OCI-LY7 (cell line): ENCODE results near the gene PLA2G2A. TPM values are rescaled to one million over a fixed set of nuclear protein-coding genes. Genes with fewer than 3 reads are reported as not detected.

Experiments used
- BruUV-seq: library from RNA; stranded (reverse); fragments of 400-500 nt; replicated peaks from 2 replicates; lab custom pipeline; 2021; lab: Mats Ljungman, UMichigan
- CTCF ChIA-PET: fragments of 300-600 bp; sonication (Branson Sonifier 250); formaldehyde crosslinking; loops from one replicate; lab custom pipeline; 2022; ENCODE audit warnings: antibody characterized with exemption; ENCODE audit not compliant: unreplicated experiment; lab: Charles Lee
- POLR2A ChIA-PET: fragments of 300-600 bp; sonication (Branson Sonifier 250); formaldehyde crosslinking; loops from one replicate; lab custom pipeline; 2022; ENCODE audit warnings: antibody characterized with exemption; lab: Charles Lee
- DNase-seq: peaks from one replicate; pipeline ENCODE4 v3.0.0-alpha.2; 2015; ENCODE audit warnings: low spot score
- H2AFZ ChIP-seq: fragments of 200-600 bp; sonication (generic), shearing (Covaris generic); 2 replicates; pipeline ENCODE4 v1.6.1; 2014; ENCODE audit warnings: mild to moderate bottlenecking, antibody characterized with exemption, low read length, moderate library complexity
- H3K27ac ChIP-seq: fragments of 200-600 bp; sonication (generic); 2 replicates; pipeline ENCODE4 v1.5.1; 2014; ENCODE audit warnings: mixed run types, low read depth, mild to moderate bottlenecking, moderate library complexity, low read length, inconsistent platforms; ENCODE audit not compliant: poor library complexity, severe bottlenecking
- H3K36me3 ChIP-seq: fragments of 200-600 bp; sonication (generic); 2 replicates; pipeline ENCODE4 v1.6.1; 2014; ENCODE audit warnings: mild to moderate bottlenecking, antibody characterized with exemption, low read length, moderate library complexity, mixed read lengths; ENCODE audit not compliant: insufficient read depth
- H3K4me1 ChIP-seq: fragments of 200-600 bp; sonication (generic); 2 replicates; pipeline ENCODE4 v1.5.1; 2014; ENCODE audit warnings: mild to moderate bottlenecking, low read length; ENCODE audit not compliant: insufficient read depth, poor library complexity, severe bottlenecking
- H3K4me2 ChIP-seq: fragments of 200-600 bp; sonication (generic); 2 replicates; pipeline ENCODE4 v1.6.1; 2014; ENCODE audit warnings: mild to moderate bottlenecking, low read length
- H3K4me3 ChIP-seq: fragments of 200-600 bp; sonication (generic); 2 replicates; pipeline ENCODE4 v1.5.1; 2014; ENCODE audit warnings: mild to moderate bottlenecking, low read depth, low read length; ENCODE audit not compliant: poor library complexity, severe bottlenecking
- H3K79me2 ChIP-seq: fragments of 200-600 bp; sonication (generic); 2 replicates; pipeline ENCODE4 v1.6.1; 2016; ENCODE audit warnings: low read depth, mild to moderate bottlenecking, low read length, moderate library complexity, mixed read lengths; ENCODE audit not compliant: insufficient read depth
- H3K9me2 ChIP-seq: fragments of 200-600 bp; sonication (generic); 2 replicates; pipeline ENCODE4 v1.6.1; 2016; ENCODE audit warnings: mild to moderate bottlenecking, low read length, mixed read lengths; ENCODE audit not compliant: insufficient read depth
- H3K9me3 ChIP-seq: fragments of 200-600 bp; sonication (generic); 2 replicates; pipeline ENCODE4 v1.6.1; 2014; ENCODE audit warnings: mild to moderate bottlenecking, mixed run types, low read length, mixed read lengths
- H4K20me1 ChIP-seq: fragments of 200-600 bp; sonication (generic); 2 replicates; pipeline ENCODE4 v1.6.1; 2014; ENCODE audit warnings: mild to moderate bottlenecking, antibody characterized with exemption, low read length, moderate library complexity, mixed read lengths; ENCODE audit not compliant: insufficient read depth
- CTCF ChIP-seq: fragments of 200-600 bp; sonication (generic); conservative IDR thresholded peaks from 2 replicates; pipeline ENCODE4 v1.5.1; 2014; ENCODE audit warnings: mild to moderate bottlenecking, antibody characterized with exemption, low read length, moderate library complexity, mixed read lengths
- EZH2phosphoT487 ChIP-seq: fragments of 200-600 bp; sonication (generic); IDR thresholded peaks from 2 replicates; pipeline ENCODE4 v1.6.1; 2018; ENCODE audit warnings: low read depth, borderline replicate concordance, mild to moderate bottlenecking, mixed run types, antibody characterized with exemption, low read length, moderate library complexity, mixed read lengths
- intact Hi-C: fragments of 100-400 bp; cut with micrococcal nuclease; formaldehyde crosslinking; loops from one replicate; pipeline ENCODE4 v1.10.0; 2022; ENCODE audit not compliant: unreplicated experiment
- total RNA-seq, 2 experiments: library from RNA; depleted of rRNA in 1 of 2; stranded (reverse); fragments of >200 nt in 1 of 2; shearing (Covaris generic) in 1 of 2; gene quantifications; 2 replicates each; pipeline ENCODE4 v1.2.3, GENCODE V29; 2014 to 2022

The PLA2G2A gene
- total RNA-seq, 2 experiments from 2014 or later, result not detected

- no peaks in the 10 kb centered on the region for H3K79me2 ChIP-seq
- ChIA-PET POLR2A (no interaction called here), CTCF (no interaction called here)
- H3K4me2 ChIP-seq, result no peak overlapping the region
- intact Hi-C loops, result no loop called here
- TF ChIP-seq EZH2phosphoT487, result no peak
- TF ChIP-seq CTCF, result no peak
- H2AFZ ChIP-seq, result no peak overlapping the region
- no peaks in the 10 kb centered on the region for H3K9me2 ChIP-seq
- DNase-seq, result no peak
- no peak overlapping the region for H3K27ac ChIP-seq
- H3K36me3 ChIP-seq, result no peaks in the 10 kb centered on the region
- no peaks in the 10 kb centered on the region for H3K4me1 ChIP-seq
- no TSS peak for BruUV-seq
- H3K9me3 ChIP-seq, result no peaks in the 10 kb centered on the region
- H4K20me1 ChIP-seq, result no peaks in the 10 kb centered on the region
- no peak overlapping the region for H3K4me3 ChIP-seq
Observed at GRCh38 chr1:19945914-19946313, 33.5 kb downstream of the PLA2G2A start.

GRCh38 chr1:19942657-19943056 is 36.8 kb downstream of the PLA2G2A start:
- no peaks in the 10 kb centered on the region for H4K20me1 ChIP-seq
- no peaks in the 10 kb centered on the region for H3K9me2 ChIP-seq
- DNase-seq, result no peak
- no peak for TF ChIP-seq CTCF
- no peak for TF ChIP-seq EZH2phosphoT487
- ChIA-PET POLR2A (no interaction called here), CTCF (no interaction called here)
- H3K4me1 ChIP-seq, result no peaks in the 10 kb centered on the region
- no TSS peak for BruUV-seq
- intact Hi-C loops, result no loop called here
- H3K4me2 ChIP-seq, result no peak overlapping the region
- H3K27ac ChIP-seq, result no peak overlapping the region
- no peak overlapping the region for H3K4me3 ChIP-seq
- no peaks in the 10 kb centered on the region for H3K36me3 ChIP-seq
- no peaks in the 10 kb centered on the region for H3K9me3 ChIP-seq
- no peak overlapping the region for H2AFZ ChIP-seq
- H3K79me2 ChIP-seq, result no peaks in the 10 kb centered on the region

GRCh38 chr1:19942088-19942487 is 37.3 kb downstream of the PLA2G2A start:
- POLR2A ChIA-PET, result no interaction called here
- Histone ChIP-seq H3K79me2 (no peaks in the 10 kb centered on the region), H3K4me2 (no peak overlapping the region), H3K4me1 (no peaks in the 10 kb centered on the region), H3K36me3 (no peaks in the 10 kb centered on the region), H2AFZ (no peak overlapping the region), H3K9me3 (no peaks in the 10 kb centered on the region), H3K4me3 (no peak overlapping the region), H3K27ac (no peak overlapping the region), H4K20me1 (no peaks in the 10 kb centered on the region), H3K9me2 (no peaks in the 10 kb centered on the region)
- intact Hi-C loops, result no loop called here
- no peak for TF ChIP-seq CTCF
- TF ChIP-seq EZH2phosphoT487, result no peak
- no TSS peak for BruUV-seq
- CTCF ChIA-PET, result no interaction called here
- no peak for DNase-seq
